ENCODE results near the gene G3BP2.
A peak's percentile ranks its signal among the peaks of the same experiment; 100 is the strongest.

The G3BP2 gene

DNA sequence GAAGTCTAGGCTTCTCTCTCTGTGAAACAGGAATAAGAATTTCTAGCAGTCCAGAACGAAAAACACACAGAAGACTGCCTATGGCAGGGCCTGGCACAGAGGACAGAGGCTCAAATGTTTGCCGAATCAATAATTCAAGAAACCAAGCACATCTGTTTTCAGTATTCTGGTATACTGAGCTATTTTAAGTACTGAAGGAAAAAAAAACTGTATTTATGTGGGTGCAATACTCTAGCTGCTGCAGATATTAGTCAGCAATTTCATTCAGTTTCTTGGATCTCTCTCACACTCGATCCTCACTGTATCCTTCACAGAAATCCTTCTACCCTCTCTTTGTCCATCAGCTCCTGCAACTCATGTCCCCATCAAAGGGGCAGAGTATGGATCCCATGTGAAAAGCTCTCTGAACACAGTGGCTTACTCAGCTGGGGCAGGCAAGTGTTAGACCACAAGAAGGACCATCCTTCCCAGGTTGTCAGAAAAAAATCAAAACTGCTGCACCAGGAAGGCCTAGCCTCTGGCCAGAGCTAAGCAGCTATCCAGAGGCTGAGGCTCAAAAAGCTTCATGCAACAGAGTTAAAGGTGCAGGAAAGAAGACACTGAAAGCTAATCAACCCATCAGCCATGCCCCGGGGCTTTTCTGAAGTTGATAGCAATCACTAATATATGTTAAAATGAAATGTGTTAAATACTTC is 42.0 kb upstream of the G3BP2 start:
- peak overlapping the region; percentile 76 for H3K4me2 ChIP-seq
- no peaks in the 10 kb centered on the region for H4K20me1 ChIP-seq (ENCODE audit: insufficient read depth)
- H3K79me2 ChIP-seq (ENCODE audit: insufficient read depth, low read depth): peaks cover 22% of the 10 kb centered on the region; the same call in 1 of the 2 replicates
- peak overlapping the region; percentile 19 for H2AFZ ChIP-seq (ENCODE audit: low read depth)
- H3K9ac ChIP-seq: peak overlapping the region; percentile 39
- H3K4me1 ChIP-seq (ENCODE audit: low read depth, poor library complexity, severe bottlenecking): peaks cover 36% of the 10 kb centered on the region
- TF ChIP-seq, protein P1, sequence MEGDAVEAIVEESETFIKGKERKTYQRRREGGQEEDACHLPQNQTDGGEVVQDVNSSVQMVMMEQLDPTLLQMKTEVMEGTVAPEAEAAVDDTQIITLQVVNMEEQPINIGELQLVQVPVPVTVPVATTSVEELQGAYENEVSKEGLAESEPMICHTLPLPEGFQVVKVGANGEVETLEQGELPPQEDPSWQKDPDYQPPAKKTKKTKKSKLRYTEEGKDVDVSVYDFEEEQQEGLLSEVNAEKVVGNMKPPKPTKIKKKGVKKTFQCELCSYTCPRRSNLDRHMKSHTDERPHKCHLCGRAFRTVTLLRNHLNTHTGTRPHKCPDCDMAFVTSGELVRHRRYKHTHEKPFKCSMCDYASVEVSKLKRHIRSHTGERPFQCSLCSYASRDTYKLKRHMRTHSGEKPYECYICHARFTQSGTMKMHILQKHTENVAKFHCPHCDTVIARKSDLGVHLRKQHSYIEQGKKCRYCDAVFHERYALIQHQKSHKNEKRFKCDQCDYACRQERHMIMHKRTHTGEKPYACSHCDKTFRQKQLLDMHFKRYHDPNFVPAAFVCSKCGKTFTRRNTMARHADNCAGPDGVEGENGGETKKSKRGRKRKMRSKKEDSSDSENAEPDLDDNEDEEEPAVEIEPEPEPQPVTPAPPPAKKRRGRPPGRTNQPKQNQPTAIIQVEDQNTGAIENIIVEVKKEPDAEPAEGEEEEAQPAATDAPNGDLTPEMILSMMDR (conservative IDR thresholded peaks at IDR 0.05; ENCODE audit: low read depth, low read length): no peak
- H3K4me3 ChIP-seq (IDR thresholded peaks at IDR 0.05; ENCODE audit: insufficient read depth, low read depth, low read length): peak overlapping the region; percentile 60
- peak overlapping the region; percentile 63 for H3K27ac ChIP-seq
- H3K36me3 ChIP-seq (ENCODE audit: insufficient read depth): no peaks in the 10 kb centered on the region; the same call in 1 of the 2 replicates
- H3K27me3 ChIP-seq (ENCODE audit: insufficient read depth, low read depth): no peaks in the 10 kb centered on the region

DNA sequence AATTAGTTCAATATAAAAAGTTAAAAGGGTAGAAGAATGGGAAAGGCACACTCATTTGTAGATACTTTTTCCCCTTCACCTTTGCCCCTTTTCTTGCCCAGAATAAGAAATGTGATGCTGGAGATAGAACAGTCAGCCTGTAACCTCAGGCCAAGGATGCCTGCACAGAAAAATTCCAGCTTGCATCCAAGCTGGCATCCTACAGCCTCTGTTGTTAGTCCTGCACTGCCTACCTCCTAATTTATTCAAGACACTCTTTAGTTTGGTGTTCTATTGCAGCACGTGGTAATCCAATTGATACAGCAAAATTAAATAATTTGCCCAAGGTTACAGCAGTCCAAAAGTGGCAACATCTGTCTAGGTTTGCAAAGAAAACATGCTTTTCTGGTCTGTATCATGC is 41.5 kb upstream of the G3BP2 start:
- Histone ChIP-seq H2AFZ (ENCODE audit: low read depth) (peak overlapping the region; percentile 19), H4K20me1 (ENCODE audit: insufficient read depth) (no peaks in the 10 kb centered on the region), H3K4me2 (peak overlapping the region; percentile 76), H3K9ac (peak overlapping the region; percentile 39; the same call in 1 of the 2 replicates), H3K79me2 (ENCODE audit: insufficient read depth, low read depth) (peaks cover 22% of the 10 kb centered on the region; the same call in 1 of the 2 replicates), H3K27ac (peak overlapping the region; percentile 63), H3K4me1 (ENCODE audit: low read depth, poor library complexity, severe bottlenecking) (peaks cover 37% of the 10 kb centered on the region), H3K27me3 (ENCODE audit: insufficient read depth, low read depth) (no peaks in the 10 kb centered on the region), H3K4me3 (IDR thresholded peaks at IDR 0.05; ENCODE audit: insufficient read depth, low read depth, low read length) (peak overlapping the region; percentile 60), H3K36me3 (ENCODE audit: insufficient read depth) (no peaks in the 10 kb centered on the region; the same call in 1 of the 2 replicates)
- TF ChIP-seq, protein P1 (conservative IDR thresholded peaks at IDR 0.05; ENCODE audit: low read depth, low read length): no peak

DNA sequence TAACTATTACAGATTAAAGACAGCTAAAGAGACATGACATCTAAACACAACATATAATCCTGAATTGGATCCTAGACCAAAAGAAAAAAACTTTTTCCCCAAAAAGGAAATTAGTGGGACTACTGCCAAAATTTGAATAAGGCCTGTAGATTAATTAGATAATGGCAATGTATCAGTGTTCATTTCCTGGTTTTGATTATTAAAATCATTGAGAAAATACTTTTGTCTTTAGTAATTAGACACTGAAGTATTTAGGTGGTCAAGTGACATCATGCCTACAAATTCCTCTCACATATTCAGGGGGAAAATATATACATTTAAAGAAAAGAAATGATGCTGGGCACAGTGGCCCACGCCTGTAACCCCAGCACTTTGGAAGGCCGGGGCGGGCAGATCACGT is 40.8 kb upstream of the G3BP2 start:
- Histone ChIP-seq H3K36me3 (ENCODE audit: insufficient read depth) (no peaks in the 10 kb centered on the region; the same call in 1 of the 2 replicates), H3K79me2 (ENCODE audit: insufficient read depth, low read depth) (peaks cover 22% of the 10 kb centered on the region; the same call in 1 of the 2 replicates), H3K4me2 (peak overlapping the region; percentile 76), H3K27ac (peak overlapping the region; percentile 63), H3K4me3 (IDR thresholded peaks at IDR 0.05; ENCODE audit: insufficient read depth, low read depth, low read length) (no peak overlapping the region), H2AFZ (ENCODE audit: low read depth) (no peak overlapping the region), H3K9ac (peak overlapping the region; percentile 39; the same call in 1 of the 2 replicates), H3K4me1 (ENCODE audit: low read depth, poor library complexity, severe bottlenecking) (peaks cover 42% of the 10 kb centered on the region), H3K27me3 (ENCODE audit: insufficient read depth, low read depth) (no peaks in the 10 kb centered on the region), H4K20me1 (ENCODE audit: insufficient read depth) (no peaks in the 10 kb centered on the region)
- TF ChIP-seq, protein P1 (conservative IDR thresholded peaks at IDR 0.05; ENCODE audit: low read depth, low read length): no peak

DNA sequence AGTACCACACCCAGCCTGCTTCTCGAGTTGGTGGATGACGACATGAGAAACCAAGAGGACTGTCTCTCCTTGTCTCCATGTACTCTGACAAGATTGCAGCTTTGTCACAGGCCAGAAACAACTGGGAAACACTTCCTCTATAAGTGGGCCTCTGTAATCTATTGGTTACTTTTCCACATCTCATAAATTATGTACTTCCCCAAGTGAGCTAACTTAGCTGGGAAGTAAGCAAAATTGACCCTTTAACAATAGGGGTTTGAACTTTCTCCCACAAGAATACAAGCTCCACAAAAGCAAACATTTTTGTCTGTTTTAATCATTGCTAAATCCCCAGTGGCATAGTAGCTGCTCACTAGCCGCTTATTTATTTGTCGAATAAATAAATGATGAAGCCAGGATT is 37.0 kb upstream of the G3BP2 start:
- H2AFZ ChIP-seq (ENCODE audit: low read depth): no peak overlapping the region
- no peak overlapping the region for H3K4me3 ChIP-seq (IDR thresholded peaks at IDR 0.05; ENCODE audit: insufficient read depth, low read depth, low read length)
- H3K4me2 ChIP-seq: no peak overlapping the region
- H3K27me3 ChIP-seq (ENCODE audit: insufficient read depth, low read depth): no peaks in the 10 kb centered on the region
- no peaks in the 10 kb centered on the region for H4K20me1 ChIP-seq (ENCODE audit: insufficient read depth)
- H3K4me1 ChIP-seq (ENCODE audit: low read depth, poor library complexity, severe bottlenecking): peaks cover 29% of the 10 kb centered on the region
- TF ChIP-seq, protein P1 (conservative IDR thresholded peaks at IDR 0.05; ENCODE audit: low read depth, low read length): no peak
- H3K36me3 ChIP-seq (ENCODE audit: insufficient read depth): no peaks in the 10 kb centered on the region
- H3K9ac ChIP-seq: no peak overlapping the region
- peaks cover 16% of the 10 kb centered on the region; the same call in 1 of the 2 replicates for H3K79me2 ChIP-seq (ENCODE audit: insufficient read depth, low read depth)
- no peak overlapping the region for H3K27ac ChIP-seq
